GM12865 (cell line): ENCODE measurements around the gene HAUS7.

Source experiments
- DNase-seq: peaks from one replicate; pipeline ENCODE4 v3.0.0; 2010; ENCODE audit warnings: low read depth
- H3K4me3 ChIP-seq: 2 replicates; pipeline ENCODE4 v1.5.1; 2011; ENCODE audit warnings: mild to moderate bottlenecking, low read depth, low read length, control low read depth
- TF ChIP-seq, protein P1 (sequence below): IDR thresholded peaks from 2 replicates; pipeline ENCODE4 v1.5.1; 2011; ENCODE audit warnings: low read length, control low read depth, low read depth, inconsistent platforms; ENCODE audit not compliant: insufficient read depth; ENCODE audit errors: missing control alignments

Gene HAUS7

DNA sequence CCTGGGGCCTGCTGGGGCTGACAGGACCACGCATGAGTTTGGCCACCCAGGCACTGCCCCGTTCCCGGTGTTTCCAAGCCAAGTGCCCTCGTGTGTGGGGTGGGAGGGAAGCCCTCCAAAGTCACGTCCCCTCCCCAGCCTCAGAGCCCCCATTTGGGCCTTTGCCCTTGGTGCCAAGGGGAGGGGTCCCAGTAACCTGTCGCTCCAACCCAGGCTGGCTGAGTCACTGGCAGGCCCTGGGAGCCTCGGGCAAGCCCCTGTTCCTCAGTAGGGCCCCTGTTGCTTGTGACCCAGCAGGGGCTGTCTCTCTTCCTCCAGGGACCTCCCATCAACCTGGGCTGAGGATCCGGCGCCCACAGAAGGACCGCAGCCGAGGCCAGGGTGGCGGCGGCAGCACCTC is 10.7 kb upstream of the HAUS7 start:
- DNase-seq = no peak
- H3K4me3 ChIP-seq = no peak overlapping the region
- TF ChIP-seq, protein P1, sequence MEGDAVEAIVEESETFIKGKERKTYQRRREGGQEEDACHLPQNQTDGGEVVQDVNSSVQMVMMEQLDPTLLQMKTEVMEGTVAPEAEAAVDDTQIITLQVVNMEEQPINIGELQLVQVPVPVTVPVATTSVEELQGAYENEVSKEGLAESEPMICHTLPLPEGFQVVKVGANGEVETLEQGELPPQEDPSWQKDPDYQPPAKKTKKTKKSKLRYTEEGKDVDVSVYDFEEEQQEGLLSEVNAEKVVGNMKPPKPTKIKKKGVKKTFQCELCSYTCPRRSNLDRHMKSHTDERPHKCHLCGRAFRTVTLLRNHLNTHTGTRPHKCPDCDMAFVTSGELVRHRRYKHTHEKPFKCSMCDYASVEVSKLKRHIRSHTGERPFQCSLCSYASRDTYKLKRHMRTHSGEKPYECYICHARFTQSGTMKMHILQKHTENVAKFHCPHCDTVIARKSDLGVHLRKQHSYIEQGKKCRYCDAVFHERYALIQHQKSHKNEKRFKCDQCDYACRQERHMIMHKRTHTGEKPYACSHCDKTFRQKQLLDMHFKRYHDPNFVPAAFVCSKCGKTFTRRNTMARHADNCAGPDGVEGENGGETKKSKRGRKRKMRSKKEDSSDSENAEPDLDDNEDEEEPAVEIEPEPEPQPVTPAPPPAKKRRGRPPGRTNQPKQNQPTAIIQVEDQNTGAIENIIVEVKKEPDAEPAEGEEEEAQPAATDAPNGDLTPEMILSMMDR = no peak

- TF ChIP-seq, protein P1 = no peak
- no peak for DNase-seq
- H3K4me3 ChIP-seq = no peak overlapping the region
Measured at GRCh38 chrX:153478746-153479145, 8.4 kb upstream of the HAUS7 start.

- no peak overlapping the region for H3K4me3 ChIP-seq
- TF ChIP-seq, protein P1 = no peak
- no peak for DNase-seq
Measured at GRCh38 chrX:153477901-153478300, 7.5 kb upstream of the HAUS7 start.

GRCh38 chrX:153477364-153477857 is 7.0 kb upstream of the HAUS7 start:
- TF ChIP-seq, protein P1 = no peak
- H3K4me3 ChIP-seq = no peak overlapping the region
- DNase-seq = no peak

- DNase-seq = no peak
Measured at GRCh38 chrX:153476666-153477363, 6.4 kb upstream of the HAUS7 start.

GRCh38 chrX:153475751-153476281 is 5.4 kb upstream of the HAUS7 start:
- DNase-seq = no peak
- no peak overlapping the region for H3K4me3 ChIP-seq
- TF ChIP-seq, protein P1 = no peak

More at GRCh38 chrX:153476666-153477363, 6.4 kb upstream of the HAUS7 start:
- TF ChIP-seq, protein P1 = no peak
- H3K4me3 ChIP-seq = no peak overlapping the region
